HepG2 (cell line): Measurements from ENCODE around the gene LRR1. TPM values are rescaled to one million over a fixed set of nuclear protein-coding genes. Genes with fewer than 3 reads are reported as not detected.

Experiments
- CHD2 ChIP-seq: IDR thresholded peaks from 2 replicates; pipeline ENCODE4 v1.6.1; 2011; ENCODE audit warnings: low read depth, low read length, improper control_type of control experiment
- EHMT2 ChIP-seq: fragments of 200-600 bp; sonication (generic); IDR thresholded peaks from 2 replicates; pipeline ENCODE4 v1.7.0; 2017; ENCODE audit warnings: antibody characterized with exemption, low read depth, low read length, borderline replicate concordance
- GABPB1 ChIP-seq: IDR thresholded peaks from 2 replicates; pipeline ENCODE4 v1.6.1; 2016; ENCODE audit warnings: mild to moderate bottlenecking, missing genetic modification reagents, moderate library complexity, missing compliant biosample characterization
- HNF4A ChIP-seq: sonication (generic); formaldehyde crosslinking; IDR thresholded peaks from 2 replicates; pipeline ENCODE4 v1.4.0; 2020; ENCODE audit warnings: missing genetic modification reagents
- HNF4G ChIP-seq, 2 experiments: sonication (generic) in 1 of 2; formaldehyde crosslinking in 1 of 2; IDR thresholded peaks; 2 replicates each; pipeline versions ENCODE4 v1.4.0 to v1.6.1; 2011 to 2020; ENCODE audit warnings: borderline replicate concordance in 2 of 2, low read depth in 2 of 2, mild to moderate bottlenecking in 2 of 2, low read length in 1 of 2, missing genetic modification reagents in 1 of 2, moderate library complexity in 1 of 2
- MTF2 ChIP-seq: sonication (generic); formaldehyde crosslinking; IDR thresholded peaks from 2 replicates; pipeline ENCODE4 v1.5.0; 2020; ENCODE audit warnings: missing genetic modification reagents, borderline replicate concordance
- PAF1 ChIP-seq: IDR thresholded peaks from 2 replicates; pipeline ENCODE4 v1.6.1; 2016; ENCODE audit warnings: missing genetic modification reagents, missing compliant biosample characterization
- PATZ1 ChIP-seq: sonication (generic); formaldehyde crosslinking; IDR thresholded peaks from 2 replicates; pipeline ENCODE4 v1.4.0; 2020; ENCODE audit warnings: missing genetic modification reagents
- SAFB2 ChIP-seq: sonication (generic); formaldehyde crosslinking; IDR thresholded peaks from 2 replicates; pipeline ENCODE4 v1.5.1; 2020; ENCODE audit warnings: missing genetic modification reagents, low read depth, mild to moderate bottlenecking, borderline replicate concordance
- SNAPC4 ChIP-seq: sonication (generic); formaldehyde crosslinking; IDR thresholded peaks from 2 replicates; pipeline ENCODE4 v1.4.0; 2020; ENCODE audit warnings: mild to moderate bottlenecking, missing genetic modification reagents
- U2AF2 ChIP-seq: fragments of 200-400 bp; formaldehyde crosslinking; IDR thresholded peaks from 2 replicates; pipeline ENCODE4 v1.6.1; 2017; ENCODE audit warnings: low read depth, mild to moderate bottlenecking, low read length
- ZBTB20 ChIP-seq: sonication (generic); formaldehyde crosslinking; IDR thresholded peaks from 2 replicates; pipeline ENCODE4 v1.8.1; 2023; ENCODE audit warnings: missing genetic modification reagents, low read depth, mild to moderate bottlenecking, borderline replicate concordance
- ZBTB39 ChIP-seq: sonication (generic); formaldehyde crosslinking; IDR thresholded peaks from 2 replicates; pipeline ENCODE4 v1.5.0; 2020; ENCODE audit warnings: missing genetic modification reagents
- ZBTB8A ChIP-seq: sonication (generic); formaldehyde crosslinking; IDR thresholded peaks from 2 replicates; pipeline ENCODE4 v1.4.0; 2020; ENCODE audit warnings: mild to moderate bottlenecking, low read depth, missing genetic modification reagents, borderline replicate concordance
- ZNF232 ChIP-seq: sonication (generic); formaldehyde crosslinking; IDR thresholded peaks from 2 replicates; pipeline ENCODE4 v1.4.0; 2020; ENCODE audit warnings: missing genetic modification reagents, borderline replicate concordance
- ZNF282 ChIP-seq: fragments of 450-650 bp; IDR thresholded peaks from 2 replicates; pipeline ENCODE4 v1.6.1; 2018; ENCODE audit not compliant: partially characterized antibody
- ZNF547 ChIP-seq: sonication (generic); formaldehyde crosslinking; IDR thresholded peaks from 2 replicates; pipeline ENCODE4 v1.5.1; 2020; ENCODE audit warnings: mild to moderate bottlenecking, missing genetic modification reagents
- ZNF552 ChIP-seq: sonication (generic); formaldehyde crosslinking; IDR thresholded peaks from 2 replicates; pipeline ENCODE4 v1.9.0; 2022; ENCODE audit warnings: missing genetic modification reagents, mild to moderate bottlenecking, borderline replicate concordance
- ZNF761 ChIP-seq: sonication (generic); formaldehyde crosslinking; conservative IDR thresholded peaks from 2 replicates; pipeline ENCODE4 v1.4.0; 2020; ENCODE audit warnings: mild to moderate bottlenecking, missing genetic modification reagents
- polyA plus RNA-seq, 8 experiments: library from polyadenylated mRNA; depleted of rRNA in 3 of 8; stranded (reverse) in 7 of 8; unstranded in 1 of 8; fragments of >200 nt; fragmentation: Illumina TruSeq in 4 of 8; extraction: Trizol in 4 of 8; gene quantifications; 2 replicates each; pipeline versions ENCODE4 v1.2.1 to v1.2.3, GENCODE V29; 2011 to 2016; ENCODE audit warnings: low read depth in 4 of 8, missing spikeins in 1 of 8, mixed read lengths in 1 of 8; ENCODE audit not compliant: insufficient read depth in 1 of 8
- total RNA-seq, 5 experiments: library from RNA; depleted of rRNA; stranded (reverse); fragments of >200 nt; fragmentation: Illumina TruSeq; extraction: Trizol; gene quantifications; 2 replicates each; pipeline ENCODE4 v1.2.3, GENCODE V29; 2016; ENCODE audit warnings: low read depth in 1 of 5

Gene LRR1
- total and polyA plus RNA-seq, 2 of the 13 experiments (the other 11 are each of a cell fraction or from before 2014, with no cell fraction given), result 7.0 to 36.2 TPM

- TF ChIP-seq SAFB2 (CRISPR knock-in tag) (0 out of 2 replicates have a peak, but pooled peaks have one; percentile 54), EHMT2 (no peak), ZBTB20 (CRISPR knock-in tag) (0 out of 2 replicates have a peak, but pooled peaks have one; percentile 15), ZNF547 (CRISPR knock-in tag) (no peak), CHD2 (no peak), ZNF232 (CRISPR knock-in tag) (peak; percentile 61; the same call in 1 of the 2 replicates), GABPB1 (CRISPR knock-in tag) (peak; percentile 68), SNAPC4 (CRISPR knock-in tag) (peak; percentile 24; the same call in 1 of the 2 replicates), ZNF282 (no peak), ZNF552 (CRISPR knock-in tag) (no peak), ZBTB8A (no peak), HNF4G (IDR thresholded peaks at IDR 0.05; ENCODE audit: borderline replicate concordance, low read depth, low read length) (no peak), HNF4G (CRISPR knock-in tag; IDR thresholded peaks at IDR 0.05; ENCODE audit: borderline replicate concordance, low read depth) (no peak), MTF2 (CRISPR knock-in tag) (no peak), PAF1 (CRISPR knock-in tag) (no peak), PATZ1 (CRISPR knock-in tag) (peak; percentile 14; the same call in 1 of the 2 replicates), ZBTB39 (CRISPR knock-in tag) (no peak), HNF4A (CRISPR knock-in tag) (peak; percentile 21; the same call in 1 of the 2 replicates), U2AF2 (no peak), ZNF761 (no peak)
Observed at GRCh38 chr14:49585803-49586672, 12.7 kb upstream of the LRR1 start, which contains the start of gene RPS29 (continued).
